ENCODE measurements around the gene CFAP46. TPM values are rescaled to one million over a fixed set of nuclear protein-coding genes. Genes with fewer than 3 reads are reported as not detected.

Gene CFAP46
- total and polyA plus RNA-seq, 12 donors, result 0.15 to 5.5 (median 1.1) TPM; not detected in 3

- DNase-seq, result peak; percentile 45 to 77 (median 54)
- intact Hi-C loops (cut with DNase I), result loop anchor here (2.0 to 5.0 kb wide), 2 partner anchors 183 to 187 kb away; no protein-coding TSS in a partner anchor
Observed at GRCh38 chr10:132939957-132940790, 2.2 kb downstream of the CFAP46 start.

GRCh38 chr10:132939378-132939955 is 2.9 kb downstream of the CFAP46 start:
- no peak overlapping the region for H3K4me3 ChIP-seq
- peaks cover 40% of the 10 kb centered on the region for H3K27me3 ChIP-seq
- no peak for DNase-seq
- no peak for TF ChIP-seq CTCF (IDR thresholded peaks at IDR 0.05)
- TF ChIP-seq POLR2A (IDR thresholded peaks at IDR 0.05), result no peak
- H3K9me3 ChIP-seq (replicated peaks in 1 of 3), result no peaks in the 10 kb centered on the region
- H3K27ac ChIP-seq, result no peak overlapping the region
- 68 to 92% (median 85%) methylated on average over 9 to 15 of the region's 15 CpGs for WGBS, 4 donors
- H3K4me1 ChIP-seq (replicated peaks in 1 of 2), result peaks cover 0 to 12% of the 10 kb centered on the region in 2 donors
- intact Hi-C loops (cut with DNase I), result no loop called here
- no peaks in the 10 kb centered on the region for H3K36me3 ChIP-seq (replicated peaks in 1 of 2)

More at GRCh38 chr10:132939957-132940790, 2.2 kb downstream of the CFAP46 start:
- Histone ChIP-seq H3K4me3 (no peak overlapping the region), H3K9me3 (replicated peaks in 1 of 3) (no peaks in the 10 kb centered on the region), H3K4me1 (replicated peaks in 1 of 2) (peaks cover 0 to 12% of the 10 kb centered on the region in 2 donors), H3K27ac (no peak overlapping the region), H3K36me3 (replicated peaks in 1 of 2) (no peaks in the 10 kb centered on the region), H3K27me3 (peaks cover 40% of the 10 kb centered on the region)
- whole genome bisulfite sequencing, 4 donors, result 51 to 56% (median 52%) methylated on average over 21 to 24 of the region's 24 CpGs
- peak; percentile 44 to 80 (median 70) for TF ChIP-seq CTCF (IDR thresholded peaks at IDR 0.05)
- no peak for TF ChIP-seq POLR2A (IDR thresholded peaks at IDR 0.05)

- H3K4me3 ChIP-seq, result no peak overlapping the region
- H3K27me3 ChIP-seq, result peaks cover 40% of the 10 kb centered on the region
- H3K9me3 ChIP-seq (replicated peaks in 1 of 3), result no peaks in the 10 kb centered on the region
- H3K27ac ChIP-seq, result no peak overlapping the region
- 67 to 75% (median 69%) methylated on average over 14 to 27 of the region's 27 CpGs for WGBS, 4 donors
- peaks cover 0 to 12% of the 10 kb centered on the region in 2 donors for H3K4me1 ChIP-seq (replicated peaks in 1 of 2)
- no peak for TF ChIP-seq POLR2A (IDR thresholded peaks at IDR 0.05)
- TF ChIP-seq CTCF (IDR thresholded peaks at IDR 0.05), result peak in 1 of 6 experiments; percentile 11
- H3K36me3 ChIP-seq (replicated peaks in 1 of 2), result no peaks in the 10 kb centered on the region
- no peak for DNase-seq
- intact Hi-C loops (cut with DNase I), result no loop called here
Observed at GRCh38 chr10:132938472-132939339, 3.7 kb downstream of the CFAP46 start.

GRCh38 chr10:132937861-132938260 is 4.5 kb downstream of the CFAP46 start:
- DNase-seq, result no peak
- Histone ChIP-seq H3K27me3 (peaks cover 34% of the 10 kb centered on the region), H3K4me3 (no peak overlapping the region), H3K9me3 (replicated peaks in 1 of 3) (no peaks in the 10 kb centered on the region), H3K36me3 (replicated peaks in 1 of 2) (no peaks in the 10 kb centered on the region), H3K4me1 (replicated peaks in 1 of 2) (peaks cover 0 to 10% of the 10 kb centered on the region in 2 donors), H3K27ac (no peak overlapping the region)
- WGBS, 4 donors, result 83 to 88% (median 84%) methylated on average over 12 to 19 of the region's 19 CpGs
- TF ChIP-seq CTCF (IDR thresholded peaks at IDR 0.05), result no peak
- TF ChIP-seq POLR2A (IDR thresholded peaks at IDR 0.05), result no peak
- intact Hi-C loops (cut with DNase I), result no loop called here

Data from adrenal gland (tissue), 12 donors.